Measurements from ENCODE around the gene ARMC6. TPM values are rescaled to one million over a fixed set of nuclear protein-coding genes. Genes with fewer than 3 reads are reported as not detected.

Gene ARMC6
- total and polyA plus RNA-seq, 2 experiments from 2014 or later: 40.9 to 112 TPM

DNA sequence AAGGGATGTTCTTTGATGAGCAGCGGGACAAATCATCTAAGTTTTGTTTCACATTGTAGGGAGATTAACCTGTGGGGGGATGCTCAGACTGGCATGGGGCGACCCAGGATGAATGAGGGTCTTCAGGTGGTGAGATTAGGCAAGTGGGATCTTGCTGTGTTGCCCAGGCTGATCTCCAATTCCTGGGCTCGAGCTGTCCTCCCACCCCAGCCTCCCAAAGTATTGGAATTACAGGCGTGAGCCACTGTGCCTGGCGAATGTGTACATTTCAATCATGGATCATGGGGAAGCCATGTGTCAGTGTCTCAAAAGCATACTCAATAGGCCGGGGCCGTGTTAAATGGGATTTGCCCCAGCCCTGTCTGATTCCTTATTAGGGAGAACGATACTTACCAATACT, 38.5 kb downstream of the ARMC6 start (continued):
- no peak for TF ChIP-seq REST (IDR thresholded peaks at IDR 0.05; ENCODE audit: unreplicated experiment)
- TF ChIP-seq JUNB (IDR thresholded peaks at IDR 0.05; ENCODE audit: unreplicated experiment): no peak
- TF ChIP-seq EZH2phosphoT487 (IDR thresholded peaks at IDR 0.05; ENCODE audit: unreplicated experiment): no peak
- TF ChIP-seq EZH2 (IDR thresholded peaks at IDR 0.05; ENCODE audit: low read depth, unreplicated experiment): no peak
- no peak for TF ChIP-seq STAT1 (IDR thresholded peaks at IDR 0.05; ENCODE audit: unreplicated experiment)
- no peak for TF ChIP-seq ZNF331 (CRISPR knock-in tag; IDR thresholded peaks at IDR 0.05; ENCODE audit: low read depth)
- no peak for TF ChIP-seq CREB1 (CRISPR knock-in tag; IDR thresholded peaks at IDR 0.05; ENCODE audit: low read depth)
- TF ChIP-seq, protein P1, sequence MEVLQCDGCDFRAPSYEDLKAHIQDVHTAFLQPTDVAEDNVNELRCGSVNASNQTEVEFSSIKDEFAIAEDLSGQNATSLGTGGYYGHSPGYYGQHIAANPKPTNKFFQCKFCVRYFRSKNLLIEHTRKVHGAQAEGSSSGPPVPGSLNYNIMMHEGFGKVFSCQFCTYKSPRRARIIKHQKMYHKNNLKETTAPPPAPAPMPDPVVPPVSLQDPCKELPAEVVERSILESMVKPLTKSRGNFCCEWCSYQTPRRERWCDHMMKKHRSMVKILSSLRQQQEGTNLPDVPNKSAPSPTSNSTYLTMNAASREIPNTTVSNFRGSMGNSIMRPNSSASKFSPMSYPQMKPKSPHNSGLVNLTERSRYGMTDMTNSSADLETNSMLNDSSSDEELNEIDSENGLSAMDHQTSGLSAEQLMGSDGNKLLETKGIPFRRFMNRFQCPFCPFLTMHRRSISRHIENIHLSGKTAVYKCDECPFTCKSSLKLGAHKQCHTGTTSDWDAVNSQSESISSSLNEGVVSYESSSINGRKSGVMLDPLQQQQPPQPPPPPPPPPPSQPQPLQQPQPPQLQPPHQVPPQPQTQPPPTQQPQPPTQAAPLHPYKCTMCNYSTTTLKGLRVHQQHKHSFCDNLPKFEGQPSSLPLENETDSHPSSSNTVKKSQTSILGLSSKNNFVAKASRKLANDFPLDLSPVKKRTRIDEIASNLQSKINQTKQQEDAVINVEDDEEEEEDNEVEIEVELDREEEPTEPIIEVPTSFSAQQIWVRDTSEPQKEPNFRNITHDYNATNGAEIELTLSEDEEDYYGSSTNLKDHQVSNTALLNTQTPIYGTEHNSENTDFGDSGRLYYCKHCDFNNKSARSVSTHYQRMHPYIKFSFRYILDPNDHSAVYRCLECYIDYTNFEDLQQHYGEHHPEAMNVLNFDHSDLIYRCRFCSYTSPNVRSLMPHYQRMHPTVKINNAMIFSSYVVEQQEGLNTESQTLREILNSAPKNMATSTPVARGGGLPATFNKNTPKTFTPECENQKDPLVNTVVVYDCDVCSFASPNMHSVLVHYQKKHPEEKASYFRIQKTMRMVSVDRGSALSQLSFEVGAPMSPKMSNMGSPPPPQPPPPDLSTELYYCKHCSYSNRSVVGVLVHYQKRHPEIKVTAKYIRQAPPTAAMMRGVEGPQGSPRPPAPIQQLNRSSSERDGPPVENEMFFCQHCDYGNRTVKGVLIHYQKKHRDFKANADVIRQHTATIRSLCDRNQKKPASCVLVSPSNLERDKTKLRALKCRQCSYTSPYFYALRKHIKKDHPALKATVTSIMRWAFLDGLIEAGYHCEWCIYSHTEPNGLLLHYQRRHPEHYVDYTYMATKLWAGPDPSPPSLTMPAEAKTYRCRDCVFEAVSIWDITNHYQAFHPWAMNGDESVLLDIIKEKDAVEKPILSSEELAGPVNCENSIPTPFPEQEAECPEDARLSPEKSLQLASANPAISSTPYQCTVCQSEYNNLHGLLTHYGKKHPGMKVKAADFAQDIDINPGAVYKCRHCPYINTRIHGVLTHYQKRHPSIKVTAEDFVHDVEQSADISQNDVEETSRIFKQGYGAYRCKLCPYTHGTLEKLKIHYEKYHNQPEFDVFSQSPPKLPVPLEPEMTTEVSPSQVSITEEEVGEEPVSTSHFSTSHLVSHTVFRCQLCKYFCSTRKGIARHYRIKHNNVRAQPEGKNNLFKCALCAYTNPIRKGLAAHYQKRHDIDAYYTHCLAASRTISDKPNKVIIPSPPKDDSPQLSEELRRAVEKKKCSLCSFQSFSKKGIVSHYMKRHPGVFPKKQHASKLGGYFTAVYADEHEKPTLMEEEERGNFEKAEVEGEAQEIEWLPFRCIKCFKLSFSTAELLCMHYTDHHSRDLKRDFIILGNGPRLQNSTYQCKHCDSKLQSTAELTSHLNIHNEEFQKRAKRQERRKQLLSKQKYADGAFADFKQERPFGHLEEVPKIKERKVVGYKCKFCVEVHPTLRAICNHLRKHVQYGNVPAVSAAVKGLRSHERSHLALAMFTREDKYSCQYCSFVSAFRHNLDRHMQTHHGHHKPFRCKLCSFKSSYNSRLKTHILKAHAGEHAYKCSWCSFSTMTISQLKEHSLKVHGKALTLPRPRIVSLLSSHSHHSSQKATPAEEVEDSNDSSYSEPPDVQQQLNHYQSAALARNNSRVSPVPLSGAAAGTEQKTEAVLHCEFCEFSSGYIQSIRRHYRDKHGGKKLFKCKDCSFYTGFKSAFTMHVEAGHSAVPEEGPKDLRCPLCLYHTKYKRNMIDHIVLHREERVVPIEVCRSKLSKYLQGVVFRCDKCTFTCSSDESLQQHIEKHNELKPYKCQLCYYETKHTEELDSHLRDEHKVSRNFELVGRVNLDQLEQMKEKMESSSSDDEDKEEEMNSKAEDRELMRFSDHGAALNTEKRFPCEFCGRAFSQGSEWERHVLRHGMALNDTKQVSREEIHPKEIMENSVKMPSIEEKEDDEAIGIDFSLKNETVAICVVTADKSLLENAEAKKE (CRISPR knock-in tag; IDR thresholded peaks at IDR 0.05): no peak
